Measurements from ENCODE around the gene MAGOH.

MAGOH gene

GRCh38 chr1:53270107-53270506 is 31.8 kb upstream of the MAGOH start:
- no peak for DNase-seq

- no peak for DNase-seq
Measured at GRCh38 chr1:53267761-53268160, 29.4 kb upstream of the MAGOH start.

- no peak for DNase-seq
Measured at GRCh38 chr1:53266038-53266437, 27.7 kb upstream of the MAGOH start.

GRCh38 chr1:53265581-53265980 is 27.3 kb upstream of the MAGOH start:
- no peak for DNase-seq

- DNase-seq = no peak
Measured at GRCh38 chr1:53264048-53264447, 25.7 kb upstream of the MAGOH start.

GRCh38 chr1:53262000-53262399 is 23.7 kb upstream of the MAGOH start:
- no peak for DNase-seq

GRCh38 chr1:53260631-53261247 is 22.4 kb upstream of the MAGOH start:
- DNase-seq = no peak

GRCh38 chr1:53259932-53260331 is 21.6 kb upstream of the MAGOH start:
- no peak for DNase-seq

GRCh38 chr1:53258216-53258615 is 19.9 kb upstream of the MAGOH start:
- DNase-seq = no peak

- no peak for DNase-seq
Measured at GRCh38 chr1:53257454-53258081, 19.2 kb upstream of the MAGOH start.

GRCh38 chr1:53256511-53257453 is 18.5 kb upstream of the MAGOH start:
- no peak for DNase-seq

GRCh38 chr1:53255031-53255430 is 16.7 kb upstream of the MAGOH start:
- no peak for DNase-seq

GRCh38 chr1:53254011-53254640 is 15.8 kb upstream of the MAGOH start:
- DNase-seq = no peak

- no peak for DNase-seq
Measured at GRCh38 chr1:53250325-53250724, 12.0 kb upstream of the MAGOH start.

GRCh38 chr1:53249706-53250105 is 11.4 kb upstream of the MAGOH start:
- no peak for DNase-seq

- DNase-seq = no peak
Measured at GRCh38 chr1:53246261-53247134, 8.2 kb upstream of the MAGOH start.

GRCh38 chr1:53244141-53244540 is 5.8 kb upstream of the MAGOH start:
- no peak for DNase-seq

- DNase-seq = no peak
Measured at GRCh38 chr1:53242381-53242780, 4.1 kb upstream of the MAGOH start.

- DNase-seq = no peak
Measured at GRCh38 chr1:53241828-53242227, 3.5 kb upstream of the MAGOH start.

- DNase-seq = no peak
Measured at GRCh38 chr1:53237638-53238037, 680 bp downstream of the MAGOH start.

- no peak for DNase-seq
Measured at GRCh38 chr1:53220962-53221286, 17.4 kb downstream of the MAGOH start.

GRCh38 chr1:53220171-53220961 is 18.0 kb downstream of the MAGOH start, which contains the start of gene CZIB:
Gene CZIB (minus strand): TSS chr1:53220634. CDS start chr1:53220575, 59 bp downstream.
- DNase-seq = peak; percentile 82 to 90 (median 88)
